Progenitor cell of endocrine pancreas (in vitro differentiated cells): ENCODE measurements around the gene HPCAL1. TPM values are rescaled to one million over a fixed set of nuclear protein-coding genes. Genes with fewer than 3 reads are reported as not detected.

ENCODE experiments used
- DNase-seq: peaks from one replicate; pipeline ENCODE4 v3.0.0; 2021; ENCODE audit warnings: low spot score; ENCODE audit not compliant: unreplicated experiment
- H3K27ac Mint-ChIP-seq: 2 replicates; pipeline ENCODE4 v1.8.0; 2021; ENCODE audit warnings: mild to moderate bottlenecking, moderate library complexity, mixed read lengths
- H3K27me3 Mint-ChIP-seq: 2 replicates; pipeline ENCODE4 v1.8.0; 2021; ENCODE audit warnings: mixed read lengths
- H3K36me3 Mint-ChIP-seq: 2 replicates; pipeline ENCODE4 v1.8.0; 2022; ENCODE audit warnings: mixed read lengths; ENCODE audit not compliant: insufficient read depth
- H3K4me1 Mint-ChIP-seq: 2 replicates; pipeline ENCODE4 v1.8.0; 2021; ENCODE audit warnings: low read depth, mixed read lengths
- H3K4me3 Mint-ChIP-seq: 2 replicates; pipeline ENCODE4 v1.8.0; 2021; ENCODE audit warnings: low read depth, mild to moderate bottlenecking, moderate library complexity, mixed read lengths
- H3K9me3 Mint-ChIP-seq: 2 replicates; pipeline ENCODE4 v1.8.0; 2021; ENCODE audit warnings: low read depth, mixed read lengths
- CTCF ChIP-seq: fragments of 200-600 bp; sonication (generic); IDR thresholded peaks from one replicate; pipeline ENCODE4 v1.5.0; 2021; ENCODE audit warnings: antibody characterized with exemption, mild to moderate bottlenecking; ENCODE audit not compliant: unreplicated experiment
- total RNA-seq: library from RNA; stranded (reverse); gene quantifications from 2 replicates; pipeline ENCODE4 v1.2.1, GENCODE V29; 2021

Gene HPCAL1
- total RNA-seq, 1 donor from 2014 or later, result 16.5 TPM

- Mint-ChIP-seq H3K27me3 (peaks cover 45% of the 10 kb centered on the region), H3K27ac (no peak overlapping the region), H3K4me3 (no peak overlapping the region), H3K9me3 (no peaks in the 10 kb centered on the region), H3K4me1 (peaks cover 6% of the 10 kb centered on the region), H3K36me3 (no peaks in the 10 kb centered on the region)
- no peak for DNase-seq
- TF ChIP-seq CTCF, result no peak
Measured at GRCh38 chr2:10306901-10307463, 4.3 kb downstream of the HPCAL1 start.

DNA sequence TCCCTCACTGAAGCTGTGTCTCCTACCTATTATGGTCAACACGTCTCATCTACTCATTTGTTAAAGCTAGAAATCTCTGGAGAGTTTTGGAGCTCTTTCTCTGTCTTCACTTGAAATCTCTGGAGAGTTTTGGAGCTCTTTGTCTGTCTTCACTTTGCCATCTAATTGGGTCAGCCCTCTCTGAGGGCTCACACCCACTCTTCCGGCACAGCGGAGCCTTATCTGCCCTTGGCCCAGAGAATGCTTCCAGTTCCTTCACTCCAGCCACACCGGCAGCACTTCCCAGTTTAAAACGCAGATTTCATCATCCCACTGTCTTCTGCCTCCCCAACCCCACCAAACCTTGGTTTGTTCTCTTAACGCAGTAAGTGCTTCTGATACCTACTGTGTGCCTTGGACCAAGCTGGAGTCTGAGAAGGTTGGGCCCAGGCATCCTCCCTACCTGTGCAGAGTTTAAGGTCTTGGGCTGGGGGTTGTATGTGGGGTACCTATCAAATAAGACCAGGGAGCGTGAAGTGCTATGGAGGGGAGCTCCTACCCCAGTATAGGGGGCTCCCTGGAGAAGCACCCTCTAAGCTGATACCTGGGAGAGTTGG, 5.0 kb downstream of the HPCAL1 start:
- no peaks in the 10 kb centered on the region for H3K36me3 Mint-ChIP-seq
- no peak overlapping the region for H3K4me3 Mint-ChIP-seq
- no peaks in the 10 kb centered on the region for H3K9me3 Mint-ChIP-seq
- no peak for DNase-seq
- no peak overlapping the region for H3K27ac Mint-ChIP-seq
- peaks cover 45% of the 10 kb centered on the region for H3K27me3 Mint-ChIP-seq
- TF ChIP-seq CTCF, result no peak
- H3K4me1 Mint-ChIP-seq, result peaks cover 6% of the 10 kb centered on the region

DNA sequence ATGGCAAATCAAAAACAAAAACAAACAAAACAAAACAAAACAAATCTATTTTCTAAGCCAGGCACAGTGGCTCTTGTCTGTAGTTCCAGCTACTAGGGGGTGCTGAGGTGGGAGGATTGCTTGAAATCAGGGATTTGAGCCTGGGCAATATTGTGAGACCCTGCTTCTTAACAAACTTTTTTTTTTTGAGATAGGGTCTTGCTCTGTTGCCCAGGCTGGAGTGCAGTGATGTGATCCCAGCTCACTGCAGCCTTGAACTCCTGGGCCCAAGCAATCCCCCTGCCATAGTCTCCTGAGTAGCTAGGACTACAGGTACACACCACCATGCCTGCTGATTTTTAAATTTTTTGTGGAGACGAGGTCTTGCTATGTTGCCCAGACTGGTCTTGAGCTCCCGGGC, 6.2 kb downstream of the HPCAL1 start:
- no peak overlapping the region for H3K27ac Mint-ChIP-seq
- H3K9me3 Mint-ChIP-seq, result no peaks in the 10 kb centered on the region
- H3K4me3 Mint-ChIP-seq, result no peak overlapping the region
- H3K4me1 Mint-ChIP-seq, result peaks cover 3% of the 10 kb centered on the region
- TF ChIP-seq CTCF, result no peak
- H3K27me3 Mint-ChIP-seq, result peaks cover 40% of the 10 kb centered on the region
- no peaks in the 10 kb centered on the region for H3K36me3 Mint-ChIP-seq
- no peak for DNase-seq

DNA sequence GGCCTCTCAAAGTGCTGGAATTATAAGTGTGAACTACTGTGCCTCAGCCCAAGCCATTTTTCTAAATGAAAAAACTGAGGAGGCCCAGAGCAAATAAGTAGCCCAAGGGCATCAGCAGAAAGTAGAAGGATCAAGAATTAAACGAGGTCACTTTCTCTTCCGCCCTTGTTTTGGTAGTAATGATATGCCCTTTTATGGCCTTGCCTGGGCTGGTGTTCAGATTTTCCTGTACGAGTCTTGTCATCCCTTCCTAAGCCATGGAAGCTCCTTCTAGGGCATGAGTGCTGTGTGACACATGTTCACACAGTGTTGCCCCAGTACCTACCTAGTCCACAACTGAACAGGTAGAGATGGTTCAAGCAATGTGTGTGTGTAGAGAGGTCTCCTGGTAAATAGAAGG, 6.6 kb downstream of the HPCAL1 start:
- Mint-ChIP-seq H3K4me3 (no peak overlapping the region), H3K27me3 (peaks cover 37% of the 10 kb centered on the region), H3K36me3 (no peaks in the 10 kb centered on the region), H3K4me1 (peaks cover 3% of the 10 kb centered on the region), H3K9me3 (no peaks in the 10 kb centered on the region), H3K27ac (no peak overlapping the region)
- DNase-seq, result no peak
- TF ChIP-seq CTCF, result no peak

- H3K4me1 Mint-ChIP-seq, result no peaks in the 10 kb centered on the region
- TF ChIP-seq CTCF, result no peak
- H3K9me3 Mint-ChIP-seq, result no peaks in the 10 kb centered on the region
- H3K27ac Mint-ChIP-seq, result no peak overlapping the region
- peaks cover 29% of the 10 kb centered on the region for H3K27me3 Mint-ChIP-seq
- no peak for DNase-seq
- no peaks in the 10 kb centered on the region for H3K36me3 Mint-ChIP-seq
- H3K4me3 Mint-ChIP-seq, result no peak overlapping the region
Measured at GRCh38 chr2:10310309-10310888, 7.7 kb downstream of the HPCAL1 start.
